ENCODE results near the gene STK25.

Gene STK25

DNA sequence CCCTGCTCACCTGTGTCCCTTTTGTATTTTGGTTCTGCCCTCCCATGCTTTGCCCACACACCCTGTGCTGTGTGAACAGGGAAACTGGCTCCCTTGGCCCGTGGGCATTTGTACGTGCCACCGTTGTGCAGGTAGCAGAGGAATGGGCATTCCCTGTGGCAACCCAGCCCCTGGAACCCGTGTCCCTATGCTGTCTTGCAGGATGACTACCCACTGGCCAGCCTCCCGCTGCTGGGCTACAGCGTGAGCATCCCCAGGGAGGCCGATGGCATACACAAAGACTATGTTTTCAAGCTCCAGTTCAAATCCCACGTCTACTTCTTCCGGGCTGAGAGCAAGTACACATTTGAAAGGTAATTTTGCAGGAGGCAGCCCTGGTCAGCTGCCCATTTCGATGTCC is 15.3 kb downstream of the STK25 start:
- no peak for DNase-seq (ENCODE audit: low read depth)

DNA sequence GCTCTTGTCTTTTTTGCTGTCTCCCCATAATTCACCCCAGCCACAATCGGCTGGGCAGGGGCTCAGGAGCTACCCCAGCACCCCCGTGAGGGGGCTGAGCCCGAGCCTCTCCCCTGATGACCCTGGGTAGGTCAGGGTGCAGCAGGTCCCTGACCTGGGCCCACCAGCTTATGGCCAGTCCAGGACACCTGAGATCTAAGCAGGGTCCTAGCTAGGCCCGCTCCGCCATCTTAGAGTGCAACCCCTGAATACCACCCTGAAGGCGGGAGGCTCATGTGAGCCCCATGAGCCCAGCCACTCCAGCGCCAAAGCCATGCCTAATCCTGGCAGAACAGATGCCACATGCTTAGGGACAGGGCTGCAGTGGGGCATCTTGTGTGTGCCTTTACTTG is 16.2 kb downstream of the STK25 start:
- DNase-seq (ENCODE audit: low read depth), result no peak

DNA sequence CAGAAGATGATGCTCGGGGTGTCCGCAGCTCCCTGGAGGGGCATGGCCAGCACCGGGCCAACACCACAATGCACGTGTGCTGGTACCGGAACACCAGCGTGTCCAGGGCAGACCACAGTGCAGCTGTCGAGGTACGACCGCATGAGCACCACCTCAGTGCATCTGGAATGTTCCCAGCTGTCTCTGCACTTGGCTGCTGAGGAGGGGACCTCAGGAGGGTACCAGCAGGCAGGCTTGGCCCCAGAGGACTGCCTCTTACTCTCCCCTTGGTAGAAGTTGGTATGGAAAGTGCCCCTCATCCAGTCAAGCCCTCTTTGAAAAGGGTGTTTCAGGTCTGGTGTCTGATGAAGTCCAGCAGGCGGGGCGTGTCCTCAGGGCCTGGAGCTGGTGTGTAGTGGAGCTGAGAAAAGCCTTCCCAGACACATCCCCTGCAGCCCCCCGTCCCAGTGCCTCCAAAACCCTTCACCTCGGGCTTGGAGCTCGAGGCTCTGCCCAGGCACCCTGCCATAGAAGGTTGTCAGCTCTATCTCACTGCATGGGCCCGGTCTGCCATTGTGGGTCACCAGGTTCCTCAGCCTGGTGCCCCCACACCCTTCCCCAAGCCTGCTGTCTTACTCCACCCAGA is 16.7 kb downstream of the STK25 start:
- no peak for DNase-seq (ENCODE audit: low read depth)

DNA sequence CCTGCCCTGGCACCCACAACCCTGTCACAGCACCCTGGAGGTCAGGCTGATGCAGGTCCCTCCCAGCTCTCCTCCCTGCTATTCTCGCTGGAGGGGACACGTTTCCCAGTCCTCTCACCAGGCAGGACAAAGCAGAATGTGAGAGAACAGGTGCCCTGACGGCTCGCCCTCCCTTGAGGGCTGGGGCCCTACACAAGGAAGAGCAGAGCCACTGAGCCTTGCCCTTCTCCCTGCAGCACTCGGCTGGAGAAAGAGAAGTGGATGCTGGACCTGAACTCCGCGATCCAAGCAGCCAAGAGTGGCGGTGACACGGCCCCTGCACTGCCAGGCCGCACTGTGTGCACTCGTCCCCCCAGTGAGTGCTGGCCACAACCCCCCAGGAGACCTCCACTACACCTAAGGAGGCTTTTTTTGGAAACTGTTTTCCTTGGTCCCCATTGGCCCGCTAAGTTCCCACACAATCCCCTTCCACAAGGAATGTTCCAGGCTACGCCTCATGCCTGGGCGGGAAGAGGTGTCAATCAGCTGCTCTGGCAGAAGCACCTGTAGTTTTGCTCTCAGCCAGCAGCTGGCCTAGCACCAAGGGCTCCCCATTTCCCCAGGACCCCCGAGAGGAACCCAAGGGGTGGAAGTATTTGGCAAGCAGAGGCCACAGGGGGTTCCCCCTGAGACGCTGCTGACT is 17.4 kb downstream of the STK25 start:
- DNase-seq (ENCODE audit: low read depth), result no peak

DNA sequence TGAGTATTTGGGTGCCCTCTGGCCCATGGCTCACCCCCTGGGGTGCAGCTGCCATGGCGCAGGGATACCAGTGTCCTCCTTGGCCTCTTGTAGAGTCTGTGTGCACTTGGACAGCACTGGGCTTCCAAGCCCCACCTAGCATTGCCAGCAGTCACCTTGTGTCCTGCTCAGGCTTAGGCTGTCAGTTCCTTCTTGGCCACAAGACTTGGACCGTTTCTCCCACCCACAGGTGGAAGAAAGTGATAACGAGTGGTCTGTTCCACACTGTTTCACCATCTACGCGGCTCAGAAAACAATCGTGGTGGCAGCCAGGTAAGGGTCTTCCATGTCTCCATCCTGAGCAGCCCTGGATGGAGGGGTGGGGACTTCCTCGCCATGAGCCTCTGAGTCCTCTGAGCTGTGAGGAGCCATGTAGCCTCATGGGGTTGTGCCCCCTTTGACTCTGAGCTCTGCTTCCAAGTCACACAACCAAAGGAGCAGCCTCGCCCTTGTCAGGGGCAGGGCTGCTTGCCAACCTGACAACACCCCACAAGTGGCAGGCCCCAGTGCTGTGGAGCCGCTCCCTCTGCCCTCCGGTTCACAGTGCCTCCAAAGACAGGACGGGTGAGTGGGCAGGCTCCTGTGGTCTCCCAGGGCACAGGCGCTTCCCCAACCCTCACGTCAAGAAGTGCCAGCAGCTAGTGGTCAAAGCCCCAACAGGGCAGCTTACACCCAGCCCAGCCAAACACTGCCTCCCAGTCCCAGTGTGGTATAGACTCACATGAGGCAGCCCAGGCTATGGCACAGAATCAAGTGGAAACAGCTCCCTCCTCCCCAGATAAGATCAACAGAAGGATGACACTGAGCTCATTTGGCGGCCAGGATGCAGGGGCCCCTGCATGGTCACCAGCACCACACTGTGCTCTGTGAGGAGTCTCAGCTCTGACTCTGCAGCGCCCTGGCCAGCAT is 18.4 kb downstream of the STK25 start:
- no peak for DNase-seq (ENCODE audit: low read depth)

DNA sequence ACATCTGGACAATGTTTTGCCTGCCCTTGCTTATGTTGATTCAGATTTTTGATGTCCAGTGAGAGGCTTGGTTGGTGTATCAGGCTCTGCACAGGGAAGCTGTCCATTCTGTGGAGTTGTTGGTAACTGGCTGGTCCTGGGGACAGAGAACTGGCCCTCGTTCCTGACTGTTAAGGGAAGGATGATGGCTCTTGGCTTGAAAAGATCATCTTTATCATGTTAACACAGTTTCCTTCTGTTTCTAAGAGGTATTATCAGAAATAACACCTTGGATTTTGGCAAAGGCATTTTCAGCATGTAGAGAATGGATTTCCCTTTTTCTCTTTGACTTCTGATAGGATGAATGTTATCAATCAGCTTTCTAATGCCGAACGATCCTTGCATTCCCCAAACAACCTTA is 19.3 kb downstream of the STK25 start:
- DNase-seq (ENCODE audit: low read depth), result no peak

DNA sequence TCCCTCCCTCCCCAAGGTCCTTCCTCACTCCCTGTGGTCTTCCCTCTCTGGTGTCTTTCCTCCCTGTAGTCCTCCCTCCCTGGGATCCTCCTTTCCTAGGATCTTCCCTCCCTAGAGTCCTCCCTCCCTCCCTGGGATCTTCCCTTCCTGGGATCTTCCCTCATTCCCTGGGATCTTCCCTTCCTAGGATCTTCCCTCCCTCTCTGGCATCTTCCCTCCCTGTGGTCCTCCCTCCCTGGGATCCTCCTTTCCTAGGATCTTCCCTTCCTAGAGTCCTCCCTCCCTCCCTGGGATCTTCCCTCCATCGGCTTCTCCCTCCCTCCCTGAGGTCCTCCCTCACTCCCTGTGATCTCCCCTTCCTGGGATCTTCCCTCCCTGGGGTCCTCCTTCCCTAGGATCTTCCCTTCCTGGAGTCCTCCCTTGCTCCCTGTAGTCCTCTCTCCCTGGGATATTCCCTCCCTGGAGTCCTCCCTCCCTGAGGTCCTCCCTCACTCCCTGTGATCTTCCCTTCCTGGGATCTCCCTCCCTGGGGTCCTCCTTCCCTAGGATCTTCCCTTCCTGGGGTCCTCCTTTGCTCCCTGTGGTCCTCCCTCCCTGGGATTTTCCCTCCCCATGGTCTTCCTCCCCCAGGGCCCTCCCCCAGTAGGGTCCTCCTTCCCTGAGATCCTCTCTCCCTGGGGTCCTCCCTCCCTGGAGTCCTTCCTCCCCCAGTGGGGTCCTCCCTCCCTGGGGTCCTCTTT is 23.0 kb downstream of the STK25 start:
- no peak for DNase-seq (ENCODE audit: low read depth)

DNA sequence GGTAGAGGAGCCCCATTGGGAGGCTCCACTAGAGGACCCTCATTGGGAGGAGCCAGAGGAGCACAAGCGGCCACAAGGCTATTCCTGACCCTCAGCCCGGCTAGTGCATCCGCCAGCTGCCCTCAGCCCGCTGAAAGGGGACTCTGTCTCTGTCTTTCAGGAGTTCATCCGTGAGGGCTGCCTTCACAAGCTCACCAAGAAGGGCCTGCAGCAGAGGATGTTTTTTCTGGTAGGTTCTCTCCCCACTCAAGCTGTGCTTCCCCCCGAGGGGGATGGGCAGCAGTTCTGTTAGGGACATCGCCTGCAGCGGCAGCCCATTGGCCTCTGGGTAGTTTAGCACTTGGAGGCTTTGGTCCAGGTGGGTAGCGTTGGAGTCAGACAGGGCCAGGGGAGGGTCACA is 25.1 kb downstream of the STK25 start:
- no peak for DNase-seq (ENCODE audit: low read depth)

DNA sequence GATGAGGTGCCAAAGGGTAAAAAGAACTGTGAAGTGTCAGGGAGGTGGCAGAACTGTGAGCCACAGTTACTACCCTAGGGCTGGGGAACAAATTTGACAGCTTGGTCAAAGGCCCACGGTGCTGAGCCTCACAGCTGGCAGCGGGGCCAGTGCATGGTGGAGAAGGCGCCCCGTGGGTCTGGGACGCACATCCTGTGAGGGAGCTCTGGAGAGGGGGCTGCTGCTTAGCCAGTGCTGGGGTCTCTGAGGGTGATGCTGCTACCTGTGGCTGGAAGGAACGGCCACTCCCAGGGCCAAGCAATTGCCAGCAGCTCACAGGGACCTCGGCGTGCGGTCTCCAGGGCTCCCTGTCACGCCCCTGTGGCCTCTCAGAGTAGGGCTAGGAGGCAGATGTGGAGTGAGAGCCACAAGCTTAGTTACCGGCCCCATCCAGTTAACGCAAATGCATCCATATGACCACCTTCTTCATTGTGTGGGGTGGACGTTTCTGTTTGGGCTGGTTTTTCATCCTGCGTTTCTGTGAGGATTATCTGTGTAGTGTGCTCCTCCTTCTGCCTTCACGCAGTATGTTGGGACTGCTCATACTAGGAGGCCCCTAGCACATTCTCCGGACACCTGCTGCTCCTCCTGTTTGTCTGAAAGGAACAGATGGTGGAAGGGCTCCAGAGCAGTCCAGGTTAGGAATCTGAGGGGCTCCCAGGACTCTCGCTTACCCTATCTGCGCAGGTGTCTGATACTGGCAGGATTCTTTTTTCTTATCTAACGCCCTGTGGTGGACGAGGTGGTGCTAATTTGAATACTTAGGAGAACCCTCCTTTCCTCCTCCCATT is 26.0 kb downstream of the STK25 start:
- no peak for DNase-seq (ENCODE audit: low read depth)

DNA sequence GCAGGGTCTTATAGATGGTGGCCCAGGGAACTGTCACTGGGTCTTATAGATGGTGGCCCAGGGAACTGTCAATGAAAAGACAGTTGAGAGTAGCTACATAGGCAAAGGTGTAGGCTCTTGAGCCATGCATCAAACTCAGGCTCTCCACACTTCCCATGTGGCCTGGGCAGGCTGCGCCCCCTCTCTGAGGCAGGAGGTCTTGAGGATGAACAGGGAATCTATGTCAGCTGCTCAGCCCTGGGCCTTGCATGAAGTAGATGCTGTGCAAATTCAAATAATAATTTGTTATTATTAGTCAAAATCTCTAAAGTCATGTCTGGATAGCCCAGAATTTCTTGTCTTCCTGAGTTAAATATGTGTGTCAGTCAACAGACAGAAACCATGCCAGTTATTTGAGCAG is 26.7 kb downstream of the STK25 start:
- no peak for DNase-seq (ENCODE audit: low read depth)

DNA sequence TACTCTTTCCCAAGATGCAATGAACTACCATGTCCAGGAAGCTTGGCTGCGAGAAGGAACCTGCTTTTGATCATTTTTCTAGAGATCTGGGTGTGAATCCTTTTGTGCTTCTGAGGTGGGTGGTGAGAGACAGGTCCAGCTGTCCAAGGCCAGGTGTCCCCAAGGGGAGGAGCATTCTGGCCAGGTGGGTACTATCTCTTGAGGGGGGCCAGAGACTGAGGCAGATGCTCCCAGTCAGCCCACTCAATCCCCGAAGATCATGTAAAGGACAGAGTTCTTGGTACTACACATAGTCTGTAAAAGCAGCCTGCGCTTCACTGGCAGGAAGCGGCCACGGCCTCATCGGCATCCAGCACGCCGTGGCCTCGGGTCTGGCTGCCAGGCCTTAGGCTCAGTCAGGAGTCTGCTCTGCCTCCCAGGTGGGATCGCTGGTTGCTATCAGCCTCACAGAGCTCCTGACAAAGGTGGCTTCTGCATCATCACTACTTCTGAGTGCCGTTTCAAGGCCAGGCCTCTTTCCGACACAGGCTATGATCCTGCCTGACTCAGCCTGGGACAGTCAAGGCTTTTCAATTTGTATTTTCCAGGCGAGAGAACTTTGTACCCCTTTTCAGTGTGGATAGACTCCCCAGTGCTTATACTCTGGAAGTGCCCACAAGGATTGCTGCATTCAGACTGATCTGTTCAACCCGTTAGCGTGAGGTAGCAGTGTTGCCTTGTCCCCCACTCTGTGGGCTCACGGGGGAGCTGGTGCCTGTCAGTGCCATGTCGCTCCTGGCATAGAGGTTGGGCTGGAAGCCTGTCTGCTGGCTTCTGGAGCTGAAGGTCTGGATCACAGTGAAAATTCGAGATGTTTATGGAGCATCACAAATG is 29.1 kb downstream of the STK25 start:
- DNase-seq (ENCODE audit: low read depth), result no peak

DNA sequence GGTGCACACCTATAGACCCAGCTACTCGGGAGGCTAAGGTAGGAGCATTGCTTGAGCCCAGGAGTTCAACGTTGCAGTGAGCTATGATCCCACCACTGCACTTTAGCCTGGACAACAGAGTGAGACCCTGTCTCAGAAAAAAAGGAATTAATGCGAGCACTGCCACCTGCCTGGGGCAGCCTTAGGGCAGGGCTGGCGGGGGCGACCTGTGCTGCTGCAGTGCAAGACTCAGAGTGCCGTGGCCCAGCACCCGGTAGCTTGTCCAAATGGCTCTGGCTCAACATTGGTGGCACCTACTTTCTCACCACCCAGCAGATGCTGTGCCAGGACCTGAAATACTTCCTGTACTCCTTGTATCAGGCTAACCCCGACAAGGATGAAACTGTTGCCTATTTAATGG is 30.2 kb downstream of the STK25 start:
- DNase-seq (ENCODE audit: low read depth), result no peak

DNA sequence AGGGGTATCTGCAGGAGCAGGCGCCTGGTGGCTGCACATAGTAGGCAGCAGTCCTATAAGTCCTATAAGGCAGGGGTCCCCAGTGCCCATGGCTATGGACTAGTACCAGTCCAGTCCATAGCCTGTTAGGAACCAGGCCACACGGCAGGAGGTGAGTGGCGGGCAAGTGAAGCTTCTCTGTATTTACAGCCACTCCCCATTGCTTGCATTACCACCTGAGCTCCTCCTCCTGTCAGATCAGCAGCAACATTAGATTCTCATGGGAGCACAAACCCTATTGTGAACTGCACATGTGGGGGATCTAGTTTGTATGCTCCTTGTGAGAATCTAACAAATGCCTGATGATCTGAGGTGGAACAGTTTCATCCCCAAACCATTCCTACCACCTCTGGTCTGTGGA is 33.1 kb downstream of the STK25 start:
- DNase-seq (ENCODE audit: low read depth), result no peak

DNA sequence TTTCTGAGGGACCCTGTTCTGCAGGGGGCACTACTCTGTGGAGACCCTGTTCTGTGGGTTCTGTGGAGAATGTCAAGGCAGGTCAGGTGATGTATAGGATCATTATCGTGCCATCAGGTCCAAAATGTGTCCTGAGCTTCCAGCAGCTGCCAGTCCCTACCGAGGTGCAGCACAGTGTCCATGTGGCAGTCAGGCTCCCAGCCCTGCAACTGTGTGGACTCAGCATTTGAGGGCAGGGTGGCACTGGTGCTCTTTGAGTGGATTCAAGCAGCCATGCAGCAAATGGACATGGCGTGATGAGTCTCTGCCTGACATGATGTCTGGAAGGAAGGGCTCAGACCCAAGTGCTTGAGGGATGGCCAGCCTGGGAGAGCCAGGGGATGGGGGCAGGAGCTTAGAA is 35.0 kb downstream of the STK25 start:
- no peak for DNase-seq (ENCODE audit: low read depth)

DNA sequence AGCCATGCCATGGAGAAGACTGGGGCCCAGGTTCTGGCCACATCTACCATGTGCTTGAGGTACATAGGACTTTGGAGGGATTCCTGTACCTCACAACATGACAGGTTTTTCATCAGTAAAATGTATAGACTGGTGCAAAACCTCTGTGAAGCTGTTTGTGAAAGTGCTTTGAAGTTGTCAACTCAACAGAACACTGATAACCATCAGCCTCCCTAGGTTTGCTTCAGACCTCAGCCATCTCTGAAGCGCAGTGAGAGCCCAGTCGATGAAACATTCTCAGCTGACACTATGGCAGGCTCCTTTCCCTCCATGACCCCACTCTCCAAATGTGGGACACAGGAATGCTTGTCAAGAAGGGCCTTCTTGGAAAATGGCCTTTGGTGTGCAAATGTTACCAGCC is 38.6 kb downstream of the STK25 start:
- DNase-seq (ENCODE audit: low read depth), result no peak

DNA sequence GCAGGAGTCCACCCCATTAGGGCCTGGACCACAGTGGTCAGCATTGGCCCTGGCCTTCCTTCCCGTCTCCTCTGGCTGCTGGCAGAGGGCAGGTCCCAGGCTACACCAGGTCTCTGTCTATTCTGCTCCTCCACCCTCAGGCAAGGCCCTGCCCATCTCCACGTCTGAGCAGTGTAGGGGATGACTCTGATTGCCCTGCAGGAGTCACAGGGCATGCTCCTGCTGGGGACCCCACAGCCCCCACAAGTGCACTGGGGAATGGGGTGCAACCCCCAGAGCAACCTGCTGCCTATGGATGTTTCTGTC is 40.0 kb downstream of the STK25 start:
- DNase-seq (ENCODE audit: low read depth), result no peak

DNA sequence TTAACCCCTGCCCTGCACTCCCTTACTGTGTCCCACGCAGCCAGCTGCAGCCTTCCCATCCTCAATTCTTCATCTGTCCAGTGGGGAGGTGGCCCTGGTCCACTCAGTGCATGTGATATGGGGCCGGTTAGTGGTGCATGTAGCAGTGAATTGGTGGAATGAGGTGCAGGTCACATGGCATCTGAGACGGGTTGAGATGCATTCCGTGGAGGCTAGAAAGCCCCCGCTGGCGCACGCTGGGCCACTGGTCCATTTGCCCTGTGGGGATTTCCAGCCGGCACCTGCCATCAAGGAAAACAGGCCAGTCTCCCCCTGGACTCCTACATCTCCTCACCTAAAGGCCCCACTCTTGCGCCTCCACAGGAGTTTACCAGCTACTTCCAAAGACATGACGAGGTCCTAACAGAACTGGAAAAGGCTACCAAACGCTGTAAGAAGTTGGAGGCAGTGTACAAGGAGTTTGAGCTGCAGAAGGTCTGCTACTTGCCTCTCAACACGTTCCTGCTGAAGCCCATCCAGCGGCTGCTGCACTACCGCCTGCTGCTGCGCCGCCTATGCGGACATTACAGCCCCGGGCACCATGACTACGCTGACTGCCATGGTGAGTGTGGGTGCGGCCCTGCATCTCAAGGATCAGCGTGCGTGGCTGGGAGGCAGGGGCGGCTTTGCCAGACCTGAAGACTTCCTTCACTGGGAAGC is 40.5 kb downstream of the STK25 start:
- DNase-seq (ENCODE audit: low read depth), result no peak

DNA sequence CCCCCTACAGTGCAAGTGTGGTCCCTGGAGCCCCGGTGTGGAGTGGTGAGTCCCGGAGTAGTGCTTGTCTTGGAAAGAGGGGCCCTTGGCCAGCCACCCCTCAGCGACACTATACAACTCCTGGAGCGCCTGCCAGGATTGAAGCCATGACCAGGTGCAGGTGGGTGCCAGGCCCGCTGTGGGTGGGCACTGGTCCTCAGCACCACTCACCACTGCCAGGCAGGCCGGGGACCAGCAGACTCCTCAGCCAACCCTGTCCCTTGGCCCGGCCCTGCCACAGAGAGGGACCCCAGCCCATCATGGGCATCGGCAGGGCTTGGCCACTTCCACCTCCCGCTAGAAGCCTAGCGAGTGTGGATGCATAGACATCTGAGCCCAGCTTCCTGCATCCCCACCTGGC is 42.2 kb downstream of the STK25 start:
- no peak for DNase-seq (ENCODE audit: low read depth)

DNA sequence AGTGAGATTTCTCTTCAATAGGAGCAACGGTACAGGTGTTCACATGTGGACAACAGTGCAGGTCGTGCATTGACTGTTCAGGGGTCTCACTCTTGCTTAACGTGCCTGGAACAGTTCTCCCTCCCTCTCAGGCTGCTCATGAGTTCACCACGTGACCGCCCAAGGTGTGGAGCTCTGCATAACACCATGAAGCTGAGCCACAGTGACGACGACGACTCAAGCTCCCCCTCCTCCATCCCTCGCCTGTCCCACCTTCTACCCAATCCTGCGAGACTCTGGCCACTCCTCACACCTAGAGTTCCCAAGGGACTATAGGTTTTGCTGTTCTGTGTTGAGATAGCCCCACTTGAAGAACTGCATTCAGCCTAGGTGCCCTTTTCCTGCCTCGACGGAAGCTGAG is 42.8 kb downstream of the STK25 start:
- no peak for DNase-seq (ENCODE audit: low read depth)
